NCI-H2107 (cell line): ENCODE results near the gene WWOX.

ENCODE experiments used
- DNase-seq: peaks from one replicate; lab custom pipeline; 2025; lab: John Stamatoyannopoulos, UW

The WWOX gene

DNA sequence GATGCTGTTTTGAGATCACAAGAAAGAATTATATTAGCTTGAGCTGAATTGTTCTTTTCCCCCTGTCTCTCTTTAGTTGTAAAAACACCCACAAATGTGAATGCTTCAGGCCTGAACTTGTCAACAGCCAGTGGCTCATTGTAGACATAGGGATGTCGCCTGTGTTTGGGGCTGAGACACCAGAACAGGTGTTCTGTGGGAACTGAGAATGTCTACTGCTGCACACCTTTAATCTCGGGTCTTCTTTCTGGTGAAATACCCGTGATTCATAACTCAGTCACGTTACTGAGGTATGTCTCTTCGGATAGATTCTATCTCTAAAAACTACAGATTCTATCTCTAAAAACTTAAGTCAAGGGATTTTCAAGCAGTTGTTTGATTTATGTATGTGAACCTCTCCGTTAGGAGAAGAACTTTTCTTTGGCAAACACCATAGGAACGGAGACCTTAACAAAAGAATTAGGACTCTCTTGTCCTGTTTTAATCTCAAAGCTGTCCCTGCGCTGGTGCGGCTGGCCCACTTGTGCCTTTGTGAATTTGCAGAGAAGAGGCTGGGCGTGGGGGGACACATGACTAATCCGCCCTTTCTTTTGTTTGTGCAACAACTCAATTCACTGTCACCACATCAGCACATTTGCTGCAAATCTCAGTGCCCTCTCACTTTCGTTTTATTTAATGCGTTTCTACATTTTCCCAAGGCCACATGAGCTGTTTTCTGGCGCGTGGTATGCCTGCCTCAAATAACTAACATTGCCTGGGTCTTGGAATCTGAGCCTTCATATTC is 858.1 kb downstream of the WWOX start:
- DNase-seq: no peak

GRCh38 chr16:78961464-78961863 is 862.0 kb downstream of the WWOX start:
- no peak for DNase-seq

DNA sequence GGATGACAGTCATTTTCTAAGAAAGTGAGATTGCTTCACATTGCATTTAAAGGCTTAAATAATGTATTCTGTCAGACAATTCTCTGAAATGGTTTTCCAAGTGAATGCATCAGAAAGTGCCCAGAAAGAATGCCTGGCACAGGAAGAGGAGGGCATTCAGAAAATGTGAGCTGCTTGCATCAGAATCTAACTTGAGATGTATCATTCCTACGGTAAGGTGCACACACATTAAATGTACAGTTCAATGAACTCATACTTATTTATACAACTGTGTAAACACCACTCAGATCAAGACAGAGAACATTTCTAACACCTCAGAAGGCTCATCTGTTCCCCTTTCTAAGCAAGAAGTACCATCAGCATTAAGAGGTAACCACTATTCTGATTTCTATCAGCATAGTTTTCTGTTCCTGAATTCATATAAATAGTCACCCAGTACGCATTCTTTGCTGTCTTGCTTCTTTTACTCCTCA is 863.0 kb downstream of the WWOX start:
- DNase-seq: no peak

GRCh38 chr16:78967948-78968347 is 868.5 kb downstream of the WWOX start:
- DNase-seq: no peak

DNA sequence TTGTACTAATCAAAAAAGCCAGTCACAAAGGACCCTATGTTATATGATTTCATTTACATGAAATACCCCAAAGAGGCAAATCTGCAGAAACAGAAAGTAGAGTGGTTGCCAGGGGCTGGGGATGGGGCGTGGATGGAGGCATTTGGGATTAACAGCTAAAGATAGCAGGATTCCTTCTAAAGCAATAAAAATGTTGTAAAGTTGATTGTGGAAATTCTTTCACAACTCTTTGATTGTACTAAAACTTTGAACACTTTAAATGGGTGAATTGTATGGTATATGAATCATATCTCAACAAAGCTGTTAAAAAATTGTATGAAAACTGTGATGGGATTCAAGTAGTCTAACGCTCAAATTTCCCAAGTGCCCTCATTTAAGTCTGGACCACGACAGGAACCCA is 870.3 kb downstream of the WWOX start:
- no peak for DNase-seq

DNA sequence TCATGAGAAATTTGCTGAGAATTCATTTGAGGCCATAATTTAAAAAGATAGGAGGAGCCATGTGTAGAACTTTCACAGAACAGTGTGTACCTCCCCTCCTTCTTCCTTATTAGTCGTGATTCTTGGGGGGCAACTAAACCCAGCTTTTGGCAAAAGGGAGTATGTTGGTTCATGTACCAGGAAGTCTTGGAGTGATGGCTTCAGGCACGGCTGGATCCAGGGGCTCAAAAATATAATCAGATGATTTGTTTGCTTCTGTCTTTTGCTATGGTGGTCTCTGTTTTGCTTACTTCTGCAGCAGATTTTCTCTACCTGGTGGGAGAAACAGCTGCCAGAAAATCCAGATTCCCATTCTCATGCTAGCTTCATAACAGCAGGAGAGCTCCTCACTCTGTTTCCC is 871.2 kb downstream of the WWOX start:
- no peak for DNase-seq

- DNase-seq: no peak
Measured at GRCh38 chr16:78972006-78972405, 872.6 kb downstream of the WWOX start.

DNA sequence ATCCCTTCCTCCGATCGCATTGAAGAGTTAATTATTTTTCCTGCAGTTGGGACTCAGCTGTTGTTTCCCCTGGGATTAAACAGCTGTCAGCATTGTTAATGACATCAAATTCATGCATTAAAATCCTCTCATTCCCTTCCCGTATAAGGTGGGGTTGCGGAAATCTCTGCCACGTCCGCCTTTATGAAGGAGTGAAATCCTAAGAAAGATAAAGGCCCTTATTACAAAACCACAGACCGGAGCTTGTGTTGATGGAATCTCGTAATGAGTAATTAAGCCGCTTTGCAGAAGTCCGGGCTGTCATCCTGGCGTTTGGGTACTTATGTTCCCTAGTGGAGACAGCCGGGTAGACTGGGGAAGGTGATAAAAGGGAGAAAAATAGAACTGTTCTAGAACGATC is 873.5 kb downstream of the WWOX start:
- DNase-seq: no peak

DNA sequence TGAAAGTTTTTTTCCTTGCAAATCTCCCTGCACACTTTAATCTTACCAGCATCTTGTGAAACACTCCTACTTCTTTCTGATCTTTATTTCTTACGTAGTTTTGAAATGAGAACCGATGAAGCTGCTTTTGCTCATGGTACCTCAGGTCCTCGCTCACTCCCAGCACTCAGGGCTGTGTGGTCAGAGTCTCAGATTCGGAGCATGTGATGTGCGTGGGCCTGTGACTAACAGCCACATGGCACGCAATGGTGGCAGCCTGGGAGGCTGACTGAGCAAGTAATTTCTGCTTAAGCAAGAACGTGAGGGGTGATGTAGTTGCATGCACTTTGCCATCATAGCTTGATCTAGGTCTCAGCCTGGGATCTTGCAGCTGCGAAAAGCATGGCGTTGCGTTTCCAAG is 876.8 kb downstream of the WWOX start:
- no peak for DNase-seq

DNA sequence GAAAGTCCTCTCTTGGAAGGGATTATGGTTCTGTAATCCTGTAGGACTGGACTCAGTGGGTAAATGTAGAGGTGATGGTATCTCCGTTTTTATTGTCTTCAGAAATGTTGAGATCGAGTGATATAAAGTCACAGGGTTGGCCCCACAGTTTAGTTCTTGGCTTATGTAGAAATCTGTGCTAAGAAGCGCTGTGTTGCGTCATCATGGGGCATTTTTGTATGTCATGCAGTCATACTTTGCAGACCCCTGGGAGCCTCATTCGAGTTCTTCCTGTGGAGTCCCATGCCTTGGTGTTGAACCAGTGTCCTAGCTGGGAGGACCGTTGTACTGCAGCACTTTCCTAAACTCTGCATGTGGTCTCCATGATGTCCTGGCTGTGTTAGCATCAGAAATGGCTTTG is 881.4 kb downstream of the WWOX start:
- DNase-seq: no peak

DNA sequence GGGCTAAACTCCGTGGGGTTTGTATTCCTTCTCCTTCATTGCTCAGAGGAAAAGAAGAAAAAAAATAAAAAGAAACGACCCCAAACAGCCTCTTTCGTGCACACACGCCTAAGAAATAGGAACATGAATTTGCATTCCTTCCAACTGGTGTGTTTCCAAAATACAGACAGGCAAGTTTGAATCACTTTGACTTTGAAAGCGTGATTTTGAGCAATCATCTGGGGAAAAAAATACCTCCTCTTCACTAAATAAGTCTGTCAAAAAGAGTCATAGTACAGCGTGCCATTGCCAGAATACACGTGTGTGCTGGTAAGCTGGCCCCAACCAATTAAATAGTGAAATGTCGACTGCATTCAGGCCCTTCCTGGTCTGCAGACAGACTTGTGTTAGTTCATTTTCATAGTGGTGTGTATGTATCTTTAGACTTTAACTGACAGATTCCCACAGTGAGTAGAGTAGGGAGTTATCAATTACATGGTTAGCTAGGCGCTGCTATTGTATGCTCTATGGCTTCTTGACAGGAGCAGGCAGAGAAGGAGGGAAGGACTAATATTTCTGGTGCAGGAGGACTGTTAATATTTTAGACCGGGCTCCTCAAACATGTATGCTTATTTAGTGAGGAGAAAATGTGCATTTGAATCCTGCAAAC is 882.8 kb downstream of the WWOX start:
- DNase-seq: no peak

- DNase-seq: no peak
Measured at GRCh38 chr16:78984324-78984723, 884.9 kb downstream of the WWOX start.

- no peak for DNase-seq
Measured at GRCh38 chr16:78984887-78985464, 885.5 kb downstream of the WWOX start.

DNA sequence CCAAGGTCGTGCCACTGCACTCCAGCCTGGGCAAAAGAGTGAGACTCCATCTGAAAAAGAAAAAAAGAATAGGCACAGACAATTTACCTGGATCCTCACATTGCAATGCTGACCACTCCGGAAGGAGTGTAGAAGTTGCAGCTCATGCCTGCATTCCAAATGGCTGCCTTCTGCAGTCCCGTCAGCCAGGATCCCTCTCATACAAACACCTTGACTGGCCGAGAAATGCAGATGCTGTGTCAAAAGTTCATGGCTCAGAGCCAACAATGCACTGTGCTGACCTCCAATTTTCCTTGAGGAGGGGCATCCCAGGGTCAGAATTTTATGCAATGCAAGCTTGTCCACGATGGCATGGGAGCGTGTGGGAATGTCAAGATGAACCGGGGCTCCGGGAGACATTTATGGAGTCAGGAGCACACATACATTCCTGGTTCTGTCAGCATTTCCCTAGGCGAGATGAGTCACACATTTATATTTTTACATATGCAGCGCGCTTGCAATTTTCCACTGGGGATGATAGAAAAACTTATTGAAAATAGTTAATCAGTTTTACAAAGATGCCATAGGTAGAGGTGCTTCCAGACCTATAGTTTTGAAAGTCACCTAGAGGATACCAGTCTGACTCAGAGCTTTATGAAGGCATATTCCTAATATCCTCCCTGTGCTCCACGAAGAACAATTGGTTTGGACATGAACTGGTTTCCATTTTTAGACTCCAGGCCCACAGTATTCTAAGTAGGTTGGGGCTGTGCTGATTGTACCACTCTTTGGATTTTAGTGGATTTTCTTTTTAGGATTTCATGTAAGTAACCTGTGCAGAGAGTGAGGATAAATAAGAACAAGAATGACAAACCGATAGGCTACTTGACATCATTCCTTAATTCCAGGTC is 886.5 kb downstream of the WWOX start:
- no peak for DNase-seq

DNA sequence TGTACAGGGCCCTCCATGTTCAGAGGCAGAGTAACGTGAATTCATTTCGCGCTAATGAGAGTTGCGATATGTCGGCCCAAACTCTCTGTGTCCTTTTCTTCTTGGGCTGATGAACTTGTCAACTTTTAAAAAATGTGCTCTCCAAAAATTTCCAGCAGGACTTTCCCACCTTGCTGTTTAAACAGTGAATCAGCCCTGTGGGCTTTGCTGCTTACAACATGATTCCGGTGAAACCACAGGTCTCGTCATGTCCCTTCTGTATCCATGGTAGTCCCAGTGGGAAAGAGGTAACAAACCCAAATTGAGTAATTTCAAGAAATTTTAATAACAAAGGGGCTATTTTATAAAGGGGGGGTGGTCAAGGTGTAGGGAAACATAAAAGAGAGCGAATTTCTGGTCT is 888.2 kb downstream of the WWOX start:
- no peak for DNase-seq

GRCh38 chr16:78988361-78988969 is 889.0 kb downstream of the WWOX start:
- DNase-seq: no peak

GRCh38 chr16:78990309-78990701 is 890.9 kb downstream of the WWOX start:
- no peak for DNase-seq

DNA sequence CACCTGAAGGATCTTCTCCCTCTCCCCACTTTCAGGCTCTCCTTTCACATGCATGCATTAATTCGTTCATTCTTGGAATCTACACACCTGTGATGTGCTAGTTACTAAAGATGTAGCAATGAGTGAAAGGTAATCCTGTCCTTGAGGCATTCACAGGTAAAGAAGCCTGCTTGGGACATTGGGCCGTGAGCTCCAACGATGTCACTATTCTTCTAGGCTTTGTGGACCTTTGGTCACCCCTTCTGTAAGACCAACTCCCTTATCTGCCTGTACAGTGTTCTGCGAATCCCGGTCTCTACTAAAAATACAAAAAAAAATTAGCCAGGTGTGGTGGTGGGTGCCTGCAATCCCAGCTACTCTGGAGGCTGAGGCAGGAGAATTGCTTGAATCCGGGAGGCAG is 892.5 kb downstream of the WWOX start:
- no peak for DNase-seq

- DNase-seq: no peak
Measured at GRCh38 chr16:78993346-78993745, 893.9 kb downstream of the WWOX start.

DNA sequence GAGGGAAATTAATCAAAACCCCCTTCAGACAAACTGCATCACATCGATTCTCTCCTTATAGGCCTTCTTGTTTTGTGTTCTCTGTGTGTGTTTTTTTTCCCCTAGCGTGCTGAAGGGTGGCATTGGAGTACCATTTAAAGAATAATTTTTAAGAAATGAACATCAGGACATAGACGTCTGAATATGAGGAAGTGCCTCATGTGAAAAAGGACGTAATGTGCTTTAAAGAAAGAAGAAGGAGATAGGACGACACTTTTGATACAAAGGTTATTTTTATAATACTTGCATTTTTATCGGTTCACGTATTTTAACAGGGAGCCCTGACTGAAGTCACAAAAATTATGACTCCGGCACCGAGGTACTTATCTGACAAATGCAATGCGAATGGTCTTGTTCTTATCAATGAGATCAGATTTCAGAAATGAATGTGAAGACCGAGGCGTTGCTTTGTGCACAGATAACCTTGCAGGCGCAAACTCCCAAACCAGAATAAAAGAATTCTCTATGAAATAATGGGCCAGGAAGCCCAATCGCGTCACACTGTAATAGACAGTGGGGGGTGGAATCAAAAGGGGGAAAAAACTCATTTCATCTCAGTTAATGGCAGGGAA is 894.8 kb downstream of the WWOX start:
- no peak for DNase-seq

DNA sequence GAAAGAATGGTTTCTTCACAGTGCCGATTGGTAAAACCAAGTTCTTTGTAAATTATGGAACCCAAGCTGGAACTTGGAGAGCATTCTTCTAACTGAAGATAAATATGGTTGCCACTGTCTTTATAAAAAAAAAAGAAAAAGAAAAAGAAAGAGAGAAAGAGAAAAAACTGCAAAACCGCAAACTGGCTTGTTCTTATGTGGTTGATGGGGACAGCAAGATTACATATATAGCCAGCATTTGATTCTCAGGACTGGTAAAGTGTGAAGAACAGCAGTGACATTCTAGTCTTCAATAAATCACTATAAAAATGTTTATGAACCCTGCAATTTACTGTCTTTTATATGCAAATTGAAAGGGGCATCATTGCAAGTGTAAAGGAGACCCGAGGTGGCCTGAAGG is 896.0 kb downstream of the WWOX start:
- DNase-seq: no peak
